Endodermal cell (in vitro differentiated cells): ENCODE results near the gene ZKSCAN1. TPM values are rescaled to one million over a fixed set of nuclear protein-coding genes. Genes with fewer than 3 reads are reported as not detected.

Experiments used
- DNase-seq: peaks from one replicate; pipeline ENCODE4 v3.0.0-alpha.2; 2017
- H3K27ac ChIP-seq: 2 replicates; pipeline ENCODE4 v1.5.1; 2013; ENCODE audit warnings: mild to moderate bottlenecking, low read depth, low read length, moderate library complexity
- H3K27me3 ChIP-seq: 2 replicates; pipeline ENCODE4 v1.6.1; 2013; ENCODE audit warnings: mild to moderate bottlenecking, low read length, moderate library complexity; ENCODE audit not compliant: insufficient read depth, control insufficient read depth, poor library complexity, severe bottlenecking
- H3K36me3 ChIP-seq: 2 replicates; pipeline ENCODE4 v1.7.0; 2013; ENCODE audit warnings: mild to moderate bottlenecking, low read length, moderate library complexity; ENCODE audit not compliant: control insufficient read depth, insufficient read depth
- H3K4me1 ChIP-seq: one replicate; pipeline ENCODE4 v1.7.0; 2013; ENCODE audit warnings: low read length; ENCODE audit not compliant: control insufficient read depth, insufficient read depth
- H3K4me3 ChIP-seq: 2 replicates; pipeline ENCODE4 v1.5.1; 2013; ENCODE audit warnings: mild to moderate bottlenecking, low read length, moderate library complexity
- H3K9ac ChIP-seq: 2 replicates; pipeline ENCODE4 v1.6.1; 2013; ENCODE audit warnings: mild to moderate bottlenecking, low read length, moderate library complexity; ENCODE audit not compliant: poor library complexity, severe bottlenecking; ENCODE audit errors: extremely low read depth
- H3K9me3 ChIP-seq: 2 replicates; pipeline ENCODE4 v1.6.1; 2013; ENCODE audit warnings: mild to moderate bottlenecking, low read length, moderate library complexity; ENCODE audit not compliant: control insufficient read depth
- H3K27ac Mint-ChIP-seq: 2 replicates; pipeline ENCODE4 v1.8.0; 2020; ENCODE audit warnings: mixed read lengths
- H3K27me3 Mint-ChIP-seq: 2 replicates; pipeline ENCODE4 v1.8.0; 2021; ENCODE audit warnings: mild to moderate bottlenecking, mixed read lengths; ENCODE audit not compliant: insufficient read depth
- H3K36me3 Mint-ChIP-seq: 2 replicates; pipeline ENCODE4 v1.8.0; 2020; ENCODE audit warnings: low read depth, mixed read lengths
- H3K4me1 Mint-ChIP-seq: 2 replicates; pipeline ENCODE4 v1.8.0; 2020; ENCODE audit warnings: mixed read lengths
- H3K4me3 Mint-ChIP-seq: 2 replicates; pipeline ENCODE4 v1.8.0; 2020; ENCODE audit warnings: mild to moderate bottlenecking, moderate library complexity, mixed read lengths
- H3K9me3 Mint-ChIP-seq: 2 replicates; pipeline ENCODE4 v1.8.0; 2020; ENCODE audit warnings: mild to moderate bottlenecking, mixed read lengths
- WGBS, 2 experiments: methylation state at CpG; one replicate each; pipeline versions ENCODE4 v1.1.5 to v1.1.7; 2013; ENCODE audit warnings: missing lambda C conversion rate in 2 of 2, mixed read lengths in 1 of 2; ENCODE audit not compliant: insufficient coverage in 1 of 2, insufficient read length in 1 of 2; 5-methylcytosine and 5-hydroxymethylcytosine counted together
- total RNA-seq, 2 donors: library from RNA; stranded (reverse); fragmentation: NEBNext Ultra II Directional in 1 of 2; extraction: Animal tissue kit (Norgen Biotek cat#: 25700) in 1 of 2; gene quantifications; 2 replicates in 1 of 2; 3 replicates in 1 of 2; pipeline ENCODE4 v1.2.1, GENCODE V29; 2021
- TF ChIP-seq, protein P1 (sequence below): fragments of 200-600 bp; sonication (generic); conservative IDR thresholded peaks from 2 replicates; pipeline ENCODE4 v1.5.0; 2021; ENCODE audit warnings: antibody characterized with exemption, mild to moderate bottlenecking

The ZKSCAN1 gene
- total RNA-seq, 2 donors from 2014 or later, result 57.1 to 68.0 TPM

DNA sequence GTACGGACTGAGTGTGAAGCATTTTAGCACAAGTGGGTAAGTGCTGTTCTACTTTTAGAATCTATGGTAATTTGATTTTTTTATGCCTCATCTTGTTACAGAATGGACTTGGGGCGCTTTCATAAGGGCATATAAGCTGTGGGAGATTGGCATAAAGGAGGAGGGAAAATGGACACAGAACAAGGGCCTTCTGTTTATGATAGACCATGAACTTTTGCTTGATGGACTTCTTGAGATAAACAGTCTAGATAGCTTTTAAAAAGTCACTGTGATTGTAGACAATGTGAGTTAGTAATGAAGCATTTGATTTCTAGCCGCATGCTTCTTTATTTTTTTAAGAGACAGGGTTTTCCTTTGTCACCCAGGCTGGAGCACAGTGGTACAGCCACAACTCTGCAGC, 36.2 kb downstream of the ZKSCAN1 start:
- TF ChIP-seq, protein P1, sequence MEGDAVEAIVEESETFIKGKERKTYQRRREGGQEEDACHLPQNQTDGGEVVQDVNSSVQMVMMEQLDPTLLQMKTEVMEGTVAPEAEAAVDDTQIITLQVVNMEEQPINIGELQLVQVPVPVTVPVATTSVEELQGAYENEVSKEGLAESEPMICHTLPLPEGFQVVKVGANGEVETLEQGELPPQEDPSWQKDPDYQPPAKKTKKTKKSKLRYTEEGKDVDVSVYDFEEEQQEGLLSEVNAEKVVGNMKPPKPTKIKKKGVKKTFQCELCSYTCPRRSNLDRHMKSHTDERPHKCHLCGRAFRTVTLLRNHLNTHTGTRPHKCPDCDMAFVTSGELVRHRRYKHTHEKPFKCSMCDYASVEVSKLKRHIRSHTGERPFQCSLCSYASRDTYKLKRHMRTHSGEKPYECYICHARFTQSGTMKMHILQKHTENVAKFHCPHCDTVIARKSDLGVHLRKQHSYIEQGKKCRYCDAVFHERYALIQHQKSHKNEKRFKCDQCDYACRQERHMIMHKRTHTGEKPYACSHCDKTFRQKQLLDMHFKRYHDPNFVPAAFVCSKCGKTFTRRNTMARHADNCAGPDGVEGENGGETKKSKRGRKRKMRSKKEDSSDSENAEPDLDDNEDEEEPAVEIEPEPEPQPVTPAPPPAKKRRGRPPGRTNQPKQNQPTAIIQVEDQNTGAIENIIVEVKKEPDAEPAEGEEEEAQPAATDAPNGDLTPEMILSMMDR, result no peak
- H3K27ac ChIP-seq, result no peak overlapping the region

DNA sequence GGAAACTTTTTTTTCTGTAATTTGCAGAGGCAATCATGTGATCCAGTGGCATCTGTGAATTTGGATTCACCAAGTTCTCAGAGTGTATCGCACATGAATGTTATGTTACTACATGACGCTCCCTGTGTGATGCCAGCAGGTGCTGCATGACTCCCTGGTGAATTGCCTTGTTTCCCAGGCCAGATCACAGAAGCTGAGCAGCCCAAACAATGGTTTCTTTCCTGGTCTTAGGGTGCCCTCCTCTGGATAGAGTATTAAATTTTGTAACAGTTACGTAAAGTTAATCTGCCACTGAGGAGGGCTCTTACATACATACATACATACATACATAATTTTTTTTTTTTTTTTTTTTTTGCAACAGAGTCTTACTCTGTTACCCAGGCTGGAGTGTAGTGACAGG, 37.8 kb downstream of the ZKSCAN1 start:
- TF ChIP-seq, protein P1, result peak; percentile 61
- H3K27ac ChIP-seq, result no peak overlapping the region
- H3K9me3 Mint-ChIP-seq, result peaks cover 2% of the 10 kb centered on the region
- H3K36me3 Mint-ChIP-seq, result peaks cover 34% of the 10 kb centered on the region
- WGBS, 2 experiments, result 87 to 94% methylated on average over 2 to 3 of the region's 3 CpGs
- peaks cover 31% of the 10 kb centered on the region for H3K36me3 ChIP-seq
- H3K27ac Mint-ChIP-seq, result no peak overlapping the region
- H3K4me3 ChIP-seq, result no peak overlapping the region
- no peaks in the 10 kb centered on the region for H3K9me3 ChIP-seq
- no peak overlapping the region for H3K4me3 Mint-ChIP-seq
- peaks cover 1% of the 10 kb centered on the region for H3K4me1 Mint-ChIP-seq
- H3K9ac ChIP-seq, result no peak overlapping the region
- H3K27me3 Mint-ChIP-seq, result no peaks in the 10 kb centered on the region
- DNase-seq, result peak; percentile 70
- no peaks in the 10 kb centered on the region for H3K4me1 ChIP-seq
- no peaks in the 10 kb centered on the region for H3K27me3 ChIP-seq

More for the DNA sequence above, 36.2 kb downstream of the ZKSCAN1 start:
- peaks cover 2% of the 10 kb centered on the region for H3K9me3 Mint-ChIP-seq
- no peaks in the 10 kb centered on the region for H3K27me3 Mint-ChIP-seq
- no peaks in the 10 kb centered on the region for H3K27me3 ChIP-seq
- peaks cover 15% of the 10 kb centered on the region for H3K36me3 ChIP-seq
- peaks cover 1% of the 10 kb centered on the region for H3K4me1 Mint-ChIP-seq
- H3K4me3 Mint-ChIP-seq, result peak overlapping the region; percentile 90
- DNase-seq, result no peak
- 97 to 100% methylated on average over 3 of the region's 3 CpGs for WGBS, 2 experiments
- H3K36me3 Mint-ChIP-seq, result peaks cover 18% of the 10 kb centered on the region
- no peaks in the 10 kb centered on the region for H3K9me3 ChIP-seq
- no peaks in the 10 kb centered on the region for H3K4me1 ChIP-seq
- H3K4me3 ChIP-seq, result no peak overlapping the region
- H3K9ac ChIP-seq, result no peak overlapping the region
- H3K27ac Mint-ChIP-seq, result no peak overlapping the region

GRCh38 chr7:100057006-100057405, 41.6 kb downstream of the ZKSCAN1 start:
- DNase-seq, result no peak
- no peak overlapping the region for H3K4me3 ChIP-seq
- 95 to 100% methylated on average over 8 to 10 of the region's 10 CpGs for WGBS, 2 experiments
- Mint-ChIP-seq H3K4me1 (no peaks in the 10 kb centered on the region), H3K4me3 (no peak overlapping the region), H3K9me3 (no peaks in the 10 kb centered on the region), H3K27me3 (no peaks in the 10 kb centered on the region), H3K36me3 (peaks cover 63% of the 10 kb centered on the region), H3K27ac (no peak overlapping the region)
- H3K4me1 ChIP-seq, result no peaks in the 10 kb centered on the region
- peaks cover 63% of the 10 kb centered on the region for H3K36me3 ChIP-seq
- H3K9me3 ChIP-seq, result no peaks in the 10 kb centered on the region
- H3K27me3 ChIP-seq, result no peaks in the 10 kb centered on the region
- no peak overlapping the region for H3K9ac ChIP-seq
- TF ChIP-seq, protein P1, result no peak
- no peak overlapping the region for H3K27ac ChIP-seq
